Suprapubic skin (tissue), 3 donors: ENCODE data around the gene CERS1.

Experiments used
- POLR2AphosphoS5 ChIP-seq, 3 donors: sonication (generic); formaldehyde crosslinking; IDR thresholded peaks; one replicate each; pipeline ENCODE4 v1.6.1; 2017; ENCODE audit warnings: antibody characterized with exemption in 3 of 3
- TF ChIP-seq, protein P1 (sequence below), 2 donors: fragments of 200-600 bp in 1 of 2; fragments of 450-650 bp in 1 of 2; sonication (generic) in 1 of 2; IDR thresholded peaks; one replicate each; pipeline ENCODE4 v1.5.1; 2016 to 2019; ENCODE audit warnings: antibody characterized with exemption in 2 of 2, mild to moderate bottlenecking in 1 of 2, moderate library complexity in 1 of 2

- TF ChIP-seq, protein P1, sequence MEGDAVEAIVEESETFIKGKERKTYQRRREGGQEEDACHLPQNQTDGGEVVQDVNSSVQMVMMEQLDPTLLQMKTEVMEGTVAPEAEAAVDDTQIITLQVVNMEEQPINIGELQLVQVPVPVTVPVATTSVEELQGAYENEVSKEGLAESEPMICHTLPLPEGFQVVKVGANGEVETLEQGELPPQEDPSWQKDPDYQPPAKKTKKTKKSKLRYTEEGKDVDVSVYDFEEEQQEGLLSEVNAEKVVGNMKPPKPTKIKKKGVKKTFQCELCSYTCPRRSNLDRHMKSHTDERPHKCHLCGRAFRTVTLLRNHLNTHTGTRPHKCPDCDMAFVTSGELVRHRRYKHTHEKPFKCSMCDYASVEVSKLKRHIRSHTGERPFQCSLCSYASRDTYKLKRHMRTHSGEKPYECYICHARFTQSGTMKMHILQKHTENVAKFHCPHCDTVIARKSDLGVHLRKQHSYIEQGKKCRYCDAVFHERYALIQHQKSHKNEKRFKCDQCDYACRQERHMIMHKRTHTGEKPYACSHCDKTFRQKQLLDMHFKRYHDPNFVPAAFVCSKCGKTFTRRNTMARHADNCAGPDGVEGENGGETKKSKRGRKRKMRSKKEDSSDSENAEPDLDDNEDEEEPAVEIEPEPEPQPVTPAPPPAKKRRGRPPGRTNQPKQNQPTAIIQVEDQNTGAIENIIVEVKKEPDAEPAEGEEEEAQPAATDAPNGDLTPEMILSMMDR (IDR thresholded peaks at IDR 0.05), result no peak
- TF ChIP-seq POLR2AphosphoS5 (IDR thresholded peaks at IDR 0.05), result no peak
Measured at GRCh38 chr19:18852648-18853047, 43.3 kb downstream of the CERS1 start.
